Endodermal cell (in vitro differentiated cells): ENCODE results near the gene UBXN1. TPM values are rescaled to one million over a fixed set of nuclear protein-coding genes. Genes with fewer than 3 reads are reported as not detected.

Experiments used
- DNase-seq: peaks from one replicate; pipeline ENCODE4 v3.0.0-alpha.2; 2017
- H3K27ac ChIP-seq: 2 replicates; pipeline ENCODE4 v1.5.1; 2013; ENCODE audit warnings: mild to moderate bottlenecking, low read depth, low read length, moderate library complexity
- H3K27me3 ChIP-seq: 2 replicates; pipeline ENCODE4 v1.6.1; 2013; ENCODE audit warnings: mild to moderate bottlenecking, low read length, moderate library complexity; ENCODE audit not compliant: insufficient read depth, control insufficient read depth, poor library complexity, severe bottlenecking
- H3K36me3 ChIP-seq: 2 replicates; pipeline ENCODE4 v1.7.0; 2013; ENCODE audit warnings: mild to moderate bottlenecking, low read length, moderate library complexity; ENCODE audit not compliant: control insufficient read depth, insufficient read depth
- H3K4me1 ChIP-seq: one replicate; pipeline ENCODE4 v1.7.0; 2013; ENCODE audit warnings: low read length; ENCODE audit not compliant: control insufficient read depth, insufficient read depth
- H3K4me3 ChIP-seq: 2 replicates; pipeline ENCODE4 v1.5.1; 2013; ENCODE audit warnings: mild to moderate bottlenecking, low read length, moderate library complexity
- H3K9ac ChIP-seq: 2 replicates; pipeline ENCODE4 v1.6.1; 2013; ENCODE audit warnings: mild to moderate bottlenecking, low read length, moderate library complexity; ENCODE audit not compliant: poor library complexity, severe bottlenecking; ENCODE audit errors: extremely low read depth
- H3K9me3 ChIP-seq: 2 replicates; pipeline ENCODE4 v1.6.1; 2013; ENCODE audit warnings: mild to moderate bottlenecking, low read length, moderate library complexity; ENCODE audit not compliant: control insufficient read depth
- H3K27ac Mint-ChIP-seq: 2 replicates; pipeline ENCODE4 v1.8.0; 2020; ENCODE audit warnings: mixed read lengths
- H3K27me3 Mint-ChIP-seq: 2 replicates; pipeline ENCODE4 v1.8.0; 2021; ENCODE audit warnings: mild to moderate bottlenecking, mixed read lengths; ENCODE audit not compliant: insufficient read depth
- H3K36me3 Mint-ChIP-seq: 2 replicates; pipeline ENCODE4 v1.8.0; 2020; ENCODE audit warnings: low read depth, mixed read lengths
- H3K4me1 Mint-ChIP-seq: 2 replicates; pipeline ENCODE4 v1.8.0; 2020; ENCODE audit warnings: mixed read lengths
- H3K4me3 Mint-ChIP-seq: 2 replicates; pipeline ENCODE4 v1.8.0; 2020; ENCODE audit warnings: mild to moderate bottlenecking, moderate library complexity, mixed read lengths
- H3K9me3 Mint-ChIP-seq: 2 replicates; pipeline ENCODE4 v1.8.0; 2020; ENCODE audit warnings: mild to moderate bottlenecking, mixed read lengths
- CTCF ChIP-seq: fragments of 200-600 bp; sonication (generic); conservative IDR thresholded peaks from 2 replicates; pipeline ENCODE4 v1.5.0; 2021; ENCODE audit warnings: antibody characterized with exemption, mild to moderate bottlenecking
- WGBS, 2 experiments: methylation state at CpG; one replicate each; pipeline versions ENCODE4 v1.1.5 to v1.1.7; 2013; ENCODE audit warnings: missing lambda C conversion rate in 2 of 2, mixed read lengths in 1 of 2; ENCODE audit not compliant: insufficient coverage in 1 of 2, insufficient read length in 1 of 2; 5-methylcytosine and 5-hydroxymethylcytosine counted together
- total RNA-seq, 2 donors: library from RNA; stranded (reverse); fragmentation: NEBNext Ultra II Directional in 1 of 2; extraction: Animal tissue kit (Norgen Biotek cat#: 25700) in 1 of 2; gene quantifications; 2 replicates in 1 of 2; 3 replicates in 1 of 2; pipeline ENCODE4 v1.2.1, GENCODE V29; 2021

Gene UBXN1
- total RNA-seq, 2 donors from 2014 or later = 89.3 to 96.6 TPM

DNA sequence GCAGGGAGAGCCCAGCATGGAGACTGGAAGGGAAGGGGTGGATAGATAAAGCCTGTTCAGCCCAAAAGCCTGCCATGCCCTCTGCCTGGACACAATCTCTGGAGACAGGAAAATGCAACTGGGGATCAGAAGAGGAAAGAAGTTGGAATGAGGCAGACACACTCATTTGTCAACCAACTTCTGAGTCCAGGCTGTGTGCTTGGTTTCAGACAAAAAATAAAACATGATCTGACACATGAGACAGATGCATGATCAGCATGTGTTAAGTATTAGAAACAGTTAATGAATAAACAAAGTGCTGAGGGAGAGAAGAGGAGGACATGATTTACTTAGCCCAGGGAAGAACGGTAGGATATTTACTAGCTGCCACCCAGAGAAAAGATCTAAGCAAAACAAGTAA lies 9.6 kb upstream of the UBXN1 start:
- Mint-ChIP-seq H3K36me3 (peaks cover 30% of the 10 kb centered on the region), H3K27ac (no peak overlapping the region), H3K4me3 (peak overlapping the region; percentile 13), H3K4me1 (peaks cover 5% of the 10 kb centered on the region), H3K27me3 (peaks cover 8% of the 10 kb centered on the region), H3K9me3 (no peaks in the 10 kb centered on the region)
- TF ChIP-seq CTCF = no peak
- 85 to 100% methylated on average over 1 of the region's 1 CpG for WGBS, 2 experiments
- Histone ChIP-seq H3K27me3 (no peaks in the 10 kb centered on the region), H3K27ac (peak overlapping the region; percentile 24), H3K4me1 (no peaks in the 10 kb centered on the region), H3K4me3 (no peak overlapping the region), H3K9ac (no peak overlapping the region), H3K9me3 (no peaks in the 10 kb centered on the region), H3K36me3 (peaks cover 28% of the 10 kb centered on the region)
- no peak for DNase-seq

DNA sequence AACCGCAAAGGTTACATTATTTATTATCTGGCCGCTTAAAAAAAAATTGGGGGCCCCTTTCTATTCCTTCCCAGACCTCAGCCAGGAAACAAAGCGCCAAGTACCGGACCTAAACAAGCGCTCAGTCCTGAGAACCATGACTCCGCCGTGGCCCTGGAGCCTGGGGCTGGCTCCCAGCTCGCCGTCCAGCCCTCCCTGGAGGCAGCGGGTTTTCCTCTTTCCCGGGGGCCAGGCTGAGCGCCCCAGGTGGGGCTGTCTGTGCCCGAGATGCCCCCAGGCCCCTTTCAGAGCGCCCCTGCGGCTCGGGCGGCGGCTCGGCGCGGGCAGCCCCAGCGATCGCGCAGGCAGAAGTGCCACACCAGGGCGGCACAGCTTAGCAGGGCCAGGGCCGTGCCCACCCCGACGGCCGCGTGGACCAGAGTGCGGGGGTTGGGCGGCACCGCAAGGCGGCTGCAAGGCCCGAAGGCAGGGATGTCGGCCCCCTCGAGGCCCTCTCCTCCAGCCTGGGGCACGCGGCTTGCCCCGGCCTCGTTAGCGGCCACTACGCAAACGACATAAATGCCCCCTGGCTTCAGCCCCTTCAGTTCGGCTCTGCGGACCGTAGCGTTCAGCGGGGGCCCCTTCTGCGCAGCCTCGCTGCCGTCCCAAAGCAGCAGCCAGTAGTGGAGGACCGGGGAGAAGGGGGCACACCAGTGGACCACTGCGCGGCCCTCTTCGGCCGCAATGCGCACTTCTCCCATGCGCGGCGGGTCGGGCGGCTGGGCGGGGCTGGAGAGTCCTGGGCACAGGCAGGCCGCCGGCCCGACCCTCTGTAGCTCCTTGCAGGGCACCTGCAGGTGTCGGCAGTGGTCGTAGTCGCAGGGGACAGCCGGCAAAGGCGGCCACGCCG lies 8.9 kb upstream of the UBXN1 start:
- H3K9ac ChIP-seq = no peak overlapping the region
- no peak overlapping the region for H3K4me3 ChIP-seq
- peak overlapping the region; percentile 13 for H3K4me3 Mint-ChIP-seq
- 94% methylated on average over 56 to 74 of the region's 74 CpGs for WGBS, 2 experiments
- H3K9me3 Mint-ChIP-seq = no peaks in the 10 kb centered on the region
- H3K27ac Mint-ChIP-seq = no peak overlapping the region
- H3K4me1 Mint-ChIP-seq = peaks cover 5% of the 10 kb centered on the region
- peaks cover 8% of the 10 kb centered on the region for H3K27me3 Mint-ChIP-seq
- H3K36me3 ChIP-seq = peaks cover 21% of the 10 kb centered on the region
- peak overlapping the region; percentile 24 for H3K27ac ChIP-seq
- peak; percentile 70 for DNase-seq
- no peaks in the 10 kb centered on the region for H3K4me1 ChIP-seq
- H3K9me3 ChIP-seq = no peaks in the 10 kb centered on the region
- peaks cover 24% of the 10 kb centered on the region for H3K36me3 Mint-ChIP-seq
- H3K27me3 ChIP-seq = no peaks in the 10 kb centered on the region
- TF ChIP-seq CTCF = peak; percentile 17

DNA sequence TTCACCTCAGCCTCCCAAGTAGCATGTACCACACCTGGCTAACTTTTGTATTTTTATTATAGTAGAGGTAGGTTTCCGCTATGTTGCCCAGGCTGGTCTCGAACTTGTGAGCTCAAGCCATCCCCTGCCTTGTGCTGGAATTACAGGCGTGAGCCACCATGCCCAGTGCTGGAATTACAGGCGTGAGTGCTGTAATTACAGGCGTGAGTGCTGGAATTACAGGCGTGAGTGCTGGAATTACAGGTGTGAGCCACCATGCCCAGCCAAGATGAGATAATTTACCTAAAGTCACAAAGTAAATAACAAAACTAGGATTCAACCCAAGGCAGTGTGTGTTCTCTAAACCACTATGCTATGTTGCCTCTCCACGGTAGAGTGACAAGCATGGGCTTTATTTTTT lies 3.6 kb upstream of the UBXN1 start:
- Histone ChIP-seq H3K36me3 (peaks cover 3% of the 10 kb centered on the region), H3K9ac (no peak overlapping the region), H3K27me3 (no peaks in the 10 kb centered on the region), H3K4me3 (no peak overlapping the region), H3K9me3 (no peaks in the 10 kb centered on the region), H3K4me1 (peaks cover 4% of the 10 kb centered on the region), H3K27ac (no peak overlapping the region)
- no peak overlapping the region for H3K27ac Mint-ChIP-seq
- H3K9me3 Mint-ChIP-seq = no peaks in the 10 kb centered on the region
- H3K36me3 Mint-ChIP-seq = peaks cover 8% of the 10 kb centered on the region
- H3K4me3 Mint-ChIP-seq = no peak overlapping the region
- H3K27me3 Mint-ChIP-seq = peaks cover 3% of the 10 kb centered on the region
- no peak for TF ChIP-seq CTCF
- DNase-seq = no peak
- WGBS, 2 experiments = 90 to 94% methylated on average over 6 of the region's 7 CpGs
- H3K4me1 Mint-ChIP-seq = peaks cover 11% of the 10 kb centered on the region
